Thyroid gland (tissue), 4 donors: ENCODE measurements around the gene CNR1. TPM values are rescaled to one million over a fixed set of nuclear protein-coding genes. Genes with fewer than 3 reads are reported as not detected.
A peak's percentile ranks its signal among the peaks of the same experiment; 100 is the strongest.
"Not testable (repeated sequence)": the region's sequence is repeated elsewhere in the genome, so short reads cannot be mapped to it uniquely, and the experiment has no call there.

ENCODE experiments used
- DNase-seq, 2 donors: peaks; one replicate each; pipeline ENCODE4 v3.0.0-alpha.2; 2019
- H3K27ac ChIP-seq, 3 donors: fragments of 200-600 bp; sonication (generic); 1 replicate in 2 of 3; 2 replicates in 1 of 3; pipeline ENCODE4 v1.5.1; 2016 to 2019; ENCODE audit warnings: mild to moderate bottlenecking in 1 of 3, moderate library complexity in 1 of 3
- H3K27me3 ChIP-seq: fragments of 200-600 bp; sonication (generic); one replicate; pipeline ENCODE4 v1.5.1; 2019
- H3K36me3 ChIP-seq, 2 donors: fragments of 200-600 bp; sonication (generic); one replicate each; pipeline ENCODE4 v1.5.1; 2016 to 2019
- H3K4me1 ChIP-seq, 2 donors: fragments of 200-600 bp; sonication (generic); one replicate each; pipeline ENCODE4 v1.5.1; 2017 to 2019
- H3K4me3 ChIP-seq, 3 donors: fragments of 200-600 bp; sonication (generic); replicated peaks in 1 of 3; 1 replicate in 2 of 3; 2 replicates in 1 of 3; pipeline ENCODE4 v1.5.1; 2016; ENCODE audit warnings: mild to moderate bottlenecking in 1 of 3
- H3K9me3 ChIP-seq: fragments of 200-600 bp; sonication (generic); one replicate; pipeline ENCODE4 v1.5.1; 2017
- CTCF ChIP-seq, 6 experiments: fragments of 200-600 bp in 3 of 6; fragments of 450-650 bp in 3 of 6; sonication (generic) in 3 of 6; IDR thresholded peaks; one replicate each; pipeline ENCODE4 v1.5.1; 2016 to 2019; ENCODE audit warnings: antibody characterized with exemption in 6 of 6, mild to moderate bottlenecking in 2 of 6, inconsistent platforms in 1 of 6, moderate library complexity in 1 of 6
- POLR2A ChIP-seq, 2 donors: fragments of 450-650 bp; IDR thresholded peaks; one replicate each; pipeline ENCODE4 v1.6.1; 2017; ENCODE audit warnings: antibody characterized with exemption in 2 of 2, mild to moderate bottlenecking in 2 of 2, moderate library complexity in 1 of 2
- WGBS, 2 donors: methylation state at CpG; one replicate each; pipeline ENCODE4 v1.1.5; 2017; 5-methylcytosine and 5-hydroxymethylcytosine counted together
- intact Hi-C: fragments of 100-400 bp; cut with DNase I; formaldehyde crosslinking; loops from one replicate; pipeline ENCODE4 v1.15.1; 2023
- total RNA-seq, 4 donors: library from RNA; depleted of rRNA; stranded (reverse); fragments of >200 nt; gene quantifications; one replicate each; pipeline ENCODE4 v1.2.3, GENCODE V29; 2016

The CNR1 gene
- 10 to 100 TPM in 1 of 4 donors, 1 to 10 TPM in 3; 3.8 to 17.5 (median 7.8) TPM for total RNA-seq

GRCh38 chr6:88165844-88166492 is at the start of gene CNR1:
Gene CNR1, minus strand, starts transcription at chr6:88166347. Its CDS starts 21,073 bp downstream, at chr6:88145274.
- WGBS, 2 donors, result 1 to 2% methylated on average over 20 to 30 of the region's 78 CpGs
- Histone ChIP-seq H3K27ac (peak within 1 kb of the TSS in 1 of 3 donors; percentile 12), H3K36me3 (no peaks in the 10 kb centered on the region), H3K4me1 (peaks cover 10 to 21% of the 10 kb centered on the region in 2 donors), H3K9me3 (no peaks in the 10 kb centered on the region), H3K27me3 (peaks cover 21% of the 10 kb centered on the region), H3K4me3 (peak within 1 kb of the TSS; percentile 23 to 45 (median 37))
- intact Hi-C loops, result no loop called here
- DNase-seq, result peak; percentile 44 to 45
- no peak for TF ChIP-seq CTCF (IDR thresholded peaks at IDR 0.05)
- no peak for TF ChIP-seq POLR2A (IDR thresholded peaks at IDR 0.05)

- no peaks in the 10 kb centered on the region for H3K27me3 ChIP-seq
- H3K4me3 ChIP-seq, result no peak overlapping the region
- H3K4me1 ChIP-seq, result no peaks in the 10 kb centered on the region
- H3K36me3 ChIP-seq, result no peaks in the 10 kb centered on the region
- no peak for TF ChIP-seq POLR2A (IDR thresholded peaks at IDR 0.05)
- no peak for TF ChIP-seq CTCF (IDR thresholded peaks at IDR 0.05)
- 70 to 76% methylated on average over 4 of the region's 4 CpGs for WGBS, 2 donors
- intact Hi-C loops, result no loop called here
- H3K27ac ChIP-seq, result no peak overlapping the region
- DNase-seq, result no peak
- no peaks in the 10 kb centered on the region for H3K9me3 ChIP-seq
These were observed 45.3 kb upstream of the CNR1 start for GRCh38 chr6:88211446-88211845.

DNA sequence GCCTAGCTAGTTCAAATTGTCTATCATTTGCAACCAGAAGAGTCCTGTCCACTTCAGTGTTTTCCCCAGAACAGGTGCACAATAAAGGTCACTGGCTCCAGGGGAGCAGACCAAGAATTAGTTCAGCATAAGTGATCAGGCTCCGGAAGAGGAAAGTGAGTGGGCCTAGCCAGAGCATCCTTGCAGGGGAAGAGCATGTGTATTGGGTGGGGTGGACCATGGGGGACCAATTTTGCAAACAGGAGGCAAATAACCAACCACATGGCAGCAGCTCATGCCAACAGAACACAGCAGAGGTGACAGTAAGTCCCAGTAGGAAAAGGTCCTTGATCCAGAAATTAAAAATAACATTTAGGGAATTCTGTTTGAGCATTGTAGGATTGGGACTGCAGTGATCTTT is 43.2 kb upstream of the CNR1 start:
- intact Hi-C loops, result no loop called here
- Histone ChIP-seq H3K27me3 (no peaks in the 10 kb centered on the region), H3K27ac (no peak overlapping the region), H3K36me3 (no peaks in the 10 kb centered on the region), H3K4me3 (no peak overlapping the region), H3K9me3 (no peaks in the 10 kb centered on the region), H3K4me1 (no peaks in the 10 kb centered on the region)
- 84 to 93% methylated on average over 1 of the region's 1 CpG for WGBS, 2 donors
- TF ChIP-seq POLR2A (IDR thresholded peaks at IDR 0.05), result no peak
- no peak for TF ChIP-seq CTCF (IDR thresholded peaks at IDR 0.05)
- no peak for DNase-seq

GRCh38 chr6:88208726-88209125 is 42.6 kb upstream of the CNR1 start:
- H3K27ac ChIP-seq, result no peak overlapping the region
- H3K4me3 ChIP-seq, result no peak overlapping the region
- intact Hi-C loops, result no loop called here
- 61 to 73% methylated on average over 4 of the region's 4 CpGs for WGBS, 2 donors
- H3K4me1 ChIP-seq, result no peaks in the 10 kb centered on the region
- no peaks in the 10 kb centered on the region for H3K36me3 ChIP-seq
- no peaks in the 10 kb centered on the region for H3K27me3 ChIP-seq
- no peaks in the 10 kb centered on the region for H3K9me3 ChIP-seq
- TF ChIP-seq POLR2A (IDR thresholded peaks at IDR 0.05) (no peak), CTCF (IDR thresholded peaks at IDR 0.05) (no peak)
- DNase-seq, result no peak

DNA sequence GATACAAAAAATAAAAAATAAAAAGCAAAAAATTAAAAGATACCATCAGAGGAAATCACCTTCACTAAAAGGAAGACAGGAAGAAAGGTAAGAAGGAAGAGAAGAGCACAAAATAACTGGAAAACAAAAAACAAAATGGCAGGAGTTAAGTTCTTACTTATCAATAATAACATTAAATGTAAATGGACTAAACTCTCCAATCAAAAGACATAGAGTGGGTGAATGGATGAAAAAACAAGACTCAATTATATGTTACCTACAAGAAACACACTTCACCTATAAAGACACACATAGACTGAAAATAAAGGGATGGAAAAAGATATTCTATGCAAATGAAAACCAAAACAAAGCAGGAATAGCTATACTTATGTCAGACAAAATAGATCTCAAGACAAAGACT is 35.6 kb upstream of the CNR1 start:
- H3K36me3 ChIP-seq, H3K9me3 ChIP-seq, H3K4me3 ChIP-seq, H3K27me3 ChIP-seq, intact Hi-C loops, H3K4me1 ChIP-seq, DNase-seq, H3K27ac ChIP-seq: not testable (repeated sequence)
